Hepatic stellate cell (primary cell): Measurements from ENCODE around the gene HSPG2.

Source experiments
- DNase-seq: peaks from one replicate; pipeline ENCODE4 v3.0.0; 2011; ENCODE audit warnings: low spot score

Gene HSPG2

GRCh38 chr1:21879928-21880618, 57.0 kb downstream of the HSPG2 start:
- no peak for DNase-seq

GRCh38 chr1:21878840-21879478, 58.2 kb downstream of the HSPG2 start:
- DNase-seq, result no peak

GRCh38 chr1:21878009-21878773, 58.9 kb downstream of the HSPG2 start:
- DNase-seq, result no peak

GRCh38 chr1:21876267-21876666, 60.8 kb downstream of the HSPG2 start:
- no peak for DNase-seq

GRCh38 chr1:21875621-21876063, 61.5 kb downstream of the HSPG2 start:
- DNase-seq, result no peak

GRCh38 chr1:21874778-21875547, 62.1 kb downstream of the HSPG2 start:
- no peak for DNase-seq

- no peak for DNase-seq
Observed at GRCh38 chr1:21874328-21874727, 62.8 kb downstream of the HSPG2 start.

- DNase-seq, result no peak
Observed at GRCh38 chr1:21873761-21874160, 63.3 kb downstream of the HSPG2 start.

GRCh38 chr1:21873174-21873573, 63.9 kb downstream of the HSPG2 start:
- DNase-seq, result no peak

- DNase-seq, result no peak
Observed at GRCh38 chr1:21872445-21873079, 64.5 kb downstream of the HSPG2 start.

GRCh38 chr1:21871943-21872342, 65.2 kb downstream of the HSPG2 start:
- no peak for DNase-seq

GRCh38 chr1:21870611-21871010, 66.5 kb downstream of the HSPG2 start:
- no peak for DNase-seq

- DNase-seq, result peak; percentile 99
Observed at GRCh38 chr1:21869620-21870121, 67.4 kb downstream of the HSPG2 start.

GRCh38 chr1:21868941-21869454, 68.1 kb downstream of the HSPG2 start:
- DNase-seq, result no peak

GRCh38 chr1:21868482-21868881, 68.6 kb downstream of the HSPG2 start:
- no peak for DNase-seq

- DNase-seq, result no peak
Observed at GRCh38 chr1:21867451-21867996, 69.6 kb downstream of the HSPG2 start.

GRCh38 chr1:21866707-21867043, 70.4 kb downstream of the HSPG2 start:
- no peak for DNase-seq

- no peak for DNase-seq
Observed at GRCh38 chr1:21865943-21866706, 71.0 kb downstream of the HSPG2 start.

GRCh38 chr1:21865609-21865942, 71.5 kb downstream of the HSPG2 start:
- DNase-seq, result no peak

- DNase-seq, result no peak
Observed at GRCh38 chr1:21864730-21865129, 72.4 kb downstream of the HSPG2 start.

GRCh38 chr1:21863981-21864380, 73.1 kb downstream of the HSPG2 start:
- no peak for DNase-seq
